Stimulated activated CD8-positive, alpha-beta memory T cell treated with anti-CD3 and anti-CD28 coated beads, Interleukin-4, amount 100 ng/mL, for 24 hours (primary cell): ENCODE results near the gene TRRAP.

Experiments
- DNase-seq: peaks from one replicate; pipeline ENCODE4 v3.0.0-alpha.2; 2020; ENCODE audit warnings: low read depth

Gene TRRAP

GRCh38 chr7:99061001-99061776 lies 182.9 kb downstream of the TRRAP start:
- no peak for DNase-seq
